Tracheal epithelial cell (primary cell): ENCODE measurements around the gene TXNRD2. TPM values are rescaled to one million over a fixed set of nuclear protein-coding genes. Genes with fewer than 3 reads are reported as not detected.

Experiments used
- total RNA-seq: library from RNA; depleted of rRNA; stranded (reverse); fragments of >200 nt; gene quantifications from 2 replicates; pipeline ENCODE4 v1.2.1, GENCODE V29; 2014

TXNRD2 gene
- total RNA-seq: 9.0 and 10.6 TPM in 2 replicates

DNA sequence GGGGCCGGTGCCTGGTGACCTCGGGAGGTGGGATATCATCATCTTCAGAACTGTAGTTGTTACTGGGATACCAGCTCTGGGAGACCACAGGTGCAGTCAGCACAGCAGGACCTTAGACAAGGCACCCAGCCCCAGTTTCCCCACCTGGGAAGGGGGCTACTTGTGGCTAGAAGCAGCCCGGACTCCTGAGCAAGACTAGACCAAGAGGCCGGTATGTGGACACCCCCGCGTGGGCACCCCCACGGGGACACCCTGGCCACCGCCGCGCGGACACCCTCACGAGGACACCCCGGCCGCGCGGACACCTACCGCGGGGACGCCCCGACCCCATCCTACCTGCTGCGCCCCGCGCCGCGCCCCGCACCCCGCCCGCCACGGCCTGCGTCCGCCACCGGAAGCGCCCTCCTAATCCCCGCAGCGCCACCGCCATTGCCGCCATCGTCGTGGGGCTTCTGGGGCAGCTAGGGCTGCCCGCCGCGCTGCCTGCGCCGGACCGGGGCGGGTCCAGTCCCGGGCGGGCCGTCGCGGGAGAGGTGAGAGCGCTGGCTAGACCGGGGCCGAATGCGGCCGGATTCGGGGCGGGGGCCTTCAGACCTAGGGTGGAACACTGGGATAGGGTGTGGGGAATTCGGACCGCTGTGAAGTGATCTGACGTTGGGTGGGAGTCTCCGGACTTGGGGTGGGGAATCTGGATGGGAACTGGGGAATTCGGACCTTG, at the start of gene TXNRD2, which contains the start of gene COMT:
Gene TXNRD2 (minus strand): TSS at position 454 of the 718 bp plus-strand sequence. CDS start 15 bp downstream, at position 439.
Gene COMT (plus strand): TSS at position 408 of the 718 bp plus-strand sequence. CDS start 20,755 bp downstream, outside the sequence.

DNA sequence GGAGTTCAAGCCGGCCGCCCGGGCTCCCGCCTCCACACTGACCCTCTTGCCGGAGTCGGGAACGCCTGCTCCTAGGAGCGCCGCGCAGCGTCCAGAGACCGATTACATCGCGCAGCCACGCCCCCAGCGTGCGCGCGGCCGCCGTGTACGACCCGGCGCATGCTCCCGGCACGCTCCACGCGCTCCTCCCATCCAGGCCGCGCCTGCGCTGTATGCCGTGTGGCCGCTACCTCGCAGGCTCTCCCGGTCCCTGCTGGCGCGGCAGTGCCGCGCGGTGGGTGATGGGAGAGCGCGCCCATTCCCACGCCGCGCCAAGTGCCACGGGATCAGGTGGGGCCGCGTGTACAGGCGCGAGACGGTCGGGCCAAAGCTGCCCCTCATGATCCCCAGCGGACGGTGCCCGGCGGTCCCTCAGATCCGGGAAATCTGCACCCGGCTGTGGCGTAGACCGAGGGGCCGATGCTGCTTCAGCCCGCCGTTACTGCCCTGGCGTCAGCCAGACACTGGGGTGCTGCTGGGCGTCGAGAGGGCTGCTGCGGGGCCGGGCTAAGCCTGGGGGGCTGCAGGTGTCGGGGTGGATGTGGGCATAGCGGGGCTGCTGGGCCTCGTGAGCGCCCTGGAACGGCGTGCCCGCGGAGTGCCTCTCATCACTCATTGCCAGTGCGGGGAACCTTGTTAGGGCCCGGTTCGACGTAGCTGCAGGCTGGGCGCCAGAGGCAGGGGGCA, 86.7 kb downstream of the TXNRD2 start, which contains the start of the genes GNB1L and RTL10:
Gene GNB1L (minus strand): TSS at position 97 of the 726 bp plus-strand sequence. CDS start 33,519 bp downstream, outside the sequence.
Gene RTL10 (minus strand): TSS at position 97 of the 726 bp plus-strand sequence. CDS start 2,613 bp downstream, outside the sequence.

Other genes starting within 250 kb of the TXNRD2 start
- 4.7 and 26.5 TPM in 2 replicates for gene SEPTIN5, start 227.3 kb downstream of the TXNRD2 start, total RNA-seq
- gene GP1BB, start 218.3 kb downstream of the TXNRD2 start, total RNA-seq: under 0.01 and 3.1 TPM in 2 replicates
- gene TBX1, start 181.0 kb downstream of the TXNRD2 start, total RNA-seq: 10.1 and 13.4 TPM in 2 replicates
- gene GNB1L, start 86.9 kb downstream of the TXNRD2 start, total RNA-seq: 6.7 and 14.3 TPM in 2 replicates
- gene RTL10, start 86.9 kb downstream of the TXNRD2 start, total RNA-seq: 10.1 and 13.6 TPM in 2 replicates
- 266 and 283 TPM in 2 replicates for gene COMT, start within 50 bp of the TXNRD2 start, total RNA-seq
- 7.9 and 27.5 TPM in 2 replicates for gene ARVCF, start 75.0 kb upstream of the TXNRD2 start, total RNA-seq
- gene TANGO2, start 79.3 kb upstream of the TXNRD2 start, total RNA-seq: 23.2 and 36.9 TPM in 2 replicates
- 18.5 and 21.0 TPM in 2 replicates for gene DGCR8, start 138.4 kb upstream of the TXNRD2 start, total RNA-seq
- gene RANBP1, start 174.3 kb upstream of the TXNRD2 start, total RNA-seq: 256 and 319 TPM in 2 replicates
- gene TRMT2A, start 175.4 kb upstream of the TXNRD2 start, total RNA-seq: 32.4 and 37.6 TPM in 2 replicates
- 4.3 and 5.5 TPM in 2 replicates for gene ZDHHC8, start 190.0 kb upstream of the TXNRD2 start, total RNA-seq
- gene CCDC188, start 209.2 kb upstream of the TXNRD2 start, total RNA-seq: not detected in 2 replicates